ENCODE data around the gene NEIL3. TPM values are rescaled to one million over a fixed set of nuclear protein-coding genes. Genes with fewer than 3 reads are reported as not detected.

The NEIL3 gene
- total and polyA plus RNA-seq, 9 of the 15 experiments (the other 6 are each of a cell fraction or from before 2014, with no cell fraction given): 2.7 to 23.3 (median 12.9) TPM

- no peak for TF ChIP-seq ZBTB40 (IDR thresholded peaks at IDR 0.05)
- TF ChIP-seq ZBTB40 (CRISPR knock-in tag; IDR thresholded peaks at IDR 0.05): no peak
- TF ChIP-seq ZNF609 (CRISPR knock-in tag; IDR thresholded peaks at IDR 0.05; ENCODE audit: borderline replicate concordance): no peak
- TF ChIP-seq RUNX1 (IDR thresholded peaks at IDR 0.05; ENCODE audit: low read depth): no peak
- TF ChIP-seq, protein P1, sequence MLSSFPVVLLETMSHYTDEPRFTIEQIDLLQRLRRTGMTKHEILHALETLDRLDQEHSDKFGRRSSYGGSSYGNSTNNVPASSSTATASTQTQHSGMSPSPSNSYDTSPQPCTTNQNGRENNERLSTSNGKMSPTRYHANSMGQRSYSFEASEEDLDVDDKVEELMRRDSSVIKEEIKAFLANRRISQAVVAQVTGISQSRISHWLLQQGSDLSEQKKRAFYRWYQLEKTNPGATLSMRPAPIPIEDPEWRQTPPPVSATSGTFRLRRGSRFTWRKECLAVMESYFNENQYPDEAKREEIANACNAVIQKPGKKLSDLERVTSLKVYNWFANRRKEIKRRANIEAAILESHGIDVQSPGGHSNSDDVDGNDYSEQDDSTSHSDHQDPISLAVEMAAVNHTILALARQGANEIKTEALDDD (IDR thresholded peaks at IDR 0.05): no peak
- no peak for TF ChIP-seq ZNF239 (CRISPR knock-in tag; IDR thresholded peaks at IDR 0.05)
- TF ChIP-seq CTCF (IDR thresholded peaks at IDR 0.05 in 2 of 3, conservative IDR thresholded peaks at IDR 0.05 in 1 of 3; ENCODE audit: insufficient read depth in 2 of 3, low read depth in 1 of 3, low read length in 3 of 3): no peak
- no peak for TF ChIP-seq ZBTB8A (IDR thresholded peaks at IDR 0.05; ENCODE audit: partially characterized antibody)
Observed at GRCh38 chr4:177401658-177402273, 92.1 kb downstream of the NEIL3 start (continued).
